K562 (cell line): ENCODE data around the gene ZNF705A. TPM values are rescaled to one million over a fixed set of nuclear protein-coding genes. Genes with fewer than 3 reads are reported as not detected.
"Not testable (repeated sequence)": the region's sequence is repeated elsewhere in the genome, so short reads cannot be mapped to it uniquely, and the experiment has no call there.

ENCODE experiments used
- ATAC-seq: fragments of 200-7000 bp; cut with Tn5 transposase; 3 replicates; pipeline ENCODE4 v1.9.1; 2020; ENCODE audit warnings: moderate library complexity
- BruUV-seq: library from RNA; stranded (reverse); fragments of 400-500 nt; replicated peaks from 2 replicates; lab custom pipeline; 2021; lab: Mats Ljungman, UMichigan
- CTCF ChIA-PET: fragments of 300-600 bp; formaldehyde crosslinking; extraction: SDS; loops from one replicate; lab custom pipeline; 2021; ENCODE audit warnings: low intra/inter-chr PET ratio; lab: Yijun Ruan, JAX
- POLR2A ChIA-PET: fragments of 300-600, 350-650 bp; sonication (Branson Sonifier 250); formaldehyde crosslinking; extraction: SDS; loops from one replicate; lab custom pipeline; 2021; ENCODE audit warnings: antibody characterized with exemption, inconsistent platforms; lab: Yijun Ruan, JAX
- DNase-seq, 4 experiments: peaks; one replicate each; pipeline versions ENCODE4 v3.0.0 to v3.0.0-alpha.2; 2011 to 2018; ENCODE audit warnings: low spot score in 3 of 4, mixed read lengths in 3 of 4; ENCODE audit errors: extremely low read depth in 1 of 4
- FAIRE-seq: peaks from 2 replicates; lab custom pipeline; 2011; peaks lifted over from hg19 to GRCh38; lab: Jason Lieb, UNC
- H2AFZ ChIP-seq: 2 replicates; pipeline ENCODE4 v1.6.0; 2011; ENCODE audit warnings: low read depth, low read length, control low read depth, inconsistent platforms
- H3K27ac ChIP-seq: fragments of 200-600 bp; 3 replicates; pipeline ENCODE4 v1.8.0; 2011; ENCODE audit warnings: low read depth, mild to moderate bottlenecking, control low read depth, inconsistent platforms, low read length, moderate library complexity, mixed read lengths; ENCODE audit errors: extremely low read depth
- H3K27me3 ChIP-seq, 2 experiments: fragments of 300-600 bp in 1 of 2; 2 replicates in 1 of 2; 3 replicates in 1 of 2; pipeline versions ENCODE4 v1.6.0 to v1.8.0; 2011; ENCODE audit warnings: inconsistent platforms in 2 of 2, low read length in 2 of 2, mild to moderate bottlenecking in 1 of 2, mixed read lengths in 1 of 2, moderate library complexity in 1 of 2; ENCODE audit not compliant: control insufficient read depth in 2 of 2, insufficient read depth in 2 of 2
- H3K36me3 ChIP-seq: fragments of 300-600 bp; 3 replicates; pipeline ENCODE4 v1.8.0; 2011; ENCODE audit warnings: mild to moderate bottlenecking, low read length, inconsistent platforms; ENCODE audit not compliant: control insufficient read depth, insufficient read depth
- H3K4me1 ChIP-seq, 2 experiments: fragments of 200-600 bp in 1 of 2; replicated peaks in 1 of 2; 2 replicates in 1 of 2; 3 replicates in 1 of 2; pipeline versions ENCODE4 v1.5.1 to v1.8.0; 2011; ENCODE audit warnings: inconsistent platforms in 2 of 2, low read length in 2 of 2, mild to moderate bottlenecking in 1 of 2, mixed read lengths in 1 of 2, moderate library complexity in 1 of 2; ENCODE audit not compliant: control insufficient read depth in 2 of 2, insufficient read depth in 2 of 2
- H3K4me2 ChIP-seq: 2 replicates; pipeline ENCODE4 v1.6.1; 2011; ENCODE audit warnings: low read length, control low read depth, inconsistent platforms, mixed read lengths; ENCODE audit not compliant: insufficient read depth
- H3K4me3 ChIP-seq: fragments of 200-600 bp; sonication (generic), shearing (Covaris generic); 2 replicates; pipeline ENCODE4 v1.5.1; 2016; ENCODE audit warnings: control low read depth, inconsistent platforms
- H3K79me2 ChIP-seq: fragments of 200-600 bp; 3 replicates; pipeline ENCODE4 v1.8.0; 2011; ENCODE audit warnings: low read length, inconsistent platforms; ENCODE audit not compliant: control insufficient read depth, insufficient read depth
- H3K9ac ChIP-seq, 2 experiments: 2 replicates each; pipeline versions ENCODE4 v1.6.0 to v1.6.1; 2011; ENCODE audit warnings: low read depth in 2 of 2, low read length in 2 of 2, control low read depth in 1 of 2, inconsistent platforms in 1 of 2, mild to moderate bottlenecking in 1 of 2, mixed read lengths in 1 of 2; ENCODE audit not compliant: insufficient read depth in 1 of 2
- H3K9me1 ChIP-seq: one replicate; pipeline ENCODE4 v1.6.0; 2011; ENCODE audit warnings: inconsistent platforms, mild to moderate bottlenecking, low read length, moderate library complexity; ENCODE audit not compliant: control insufficient read depth, insufficient read depth
- H3K9me3 ChIP-seq: replicated peaks from 2 replicates; pipeline ENCODE4 v1.5.1; 2011; ENCODE audit warnings: low read depth, low read length, inconsistent platforms; ENCODE audit not compliant: control insufficient read depth, insufficient read depth
- H4K20me1 ChIP-seq: replicated peaks from 2 replicates; pipeline ENCODE4 v1.6.1; 2011; ENCODE audit warnings: low read length, inconsistent platforms, mixed read lengths; ENCODE audit not compliant: control insufficient read depth, insufficient read depth
- EP400 ChIP-seq: fragments of 450-650 bp; IDR thresholded peaks from 2 replicates; pipeline ENCODE4 v1.6.1; 2017; ENCODE audit warnings: antibody characterized with exemption, mild to moderate bottlenecking, moderate library complexity
- FOXP1 ChIP-seq: sonication (generic); formaldehyde crosslinking; IDR thresholded peaks from 2 replicates; pipeline ENCODE4 v1.8.0; 2022; ENCODE audit warnings: mild to moderate bottlenecking, missing genetic modification reagents
- GTF2E2 ChIP-seq: fragments of 200-800 bp; sonication (Bioruptor generic); IDR thresholded peaks from 2 replicates; pipeline ENCODE4 v1.6.1; 2016; ENCODE audit warnings: missing genetic modification characterization, missing compliant biosample characterization
- HDAC3 ChIP-seq: fragments of 450-650 bp; IDR thresholded peaks from 2 replicates; pipeline ENCODE4 v1.6.1; 2018; ENCODE audit warnings: borderline replicate concordance, mild to moderate bottlenecking, moderate library complexity; ENCODE audit not compliant: partially characterized antibody
- KHSRP ChIP-seq: fragments of 450-650 bp; IDR thresholded peaks from 2 replicates; pipeline ENCODE4 v1.6.1; 2017
- MNT ChIP-seq, 2 experiments: fragments of 450-650 bp; conservative IDR thresholded peaks; 2 replicates each; pipeline ENCODE4 v1.6.1; 2017; ENCODE audit warnings: mild to moderate bottlenecking in 2 of 2, moderate library complexity in 2 of 2
- NR2C1 ChIP-seq, 2 experiments: fragments of 450-650 bp; IDR thresholded peaks; 2 replicates each; pipeline ENCODE4 v1.6.1; 2017; ENCODE audit warnings: mild to moderate bottlenecking in 2 of 2, antibody characterized with exemption in 1 of 2, inconsistent platforms in 1 of 2, missing compliant biosample characterization in 1 of 2, missing genetic modification characterization in 1 of 2
- RAD51 ChIP-seq: fragments of 450-650 bp; IDR thresholded peaks from 2 replicates; pipeline ENCODE4 v1.7.1; 2016; ENCODE audit warnings: low read depth, mild to moderate bottlenecking, borderline replicate concordance
- SAP30 ChIP-seq: fragments of 200-600 bp; sonication (generic); IDR thresholded peaks from 2 replicates; pipeline ENCODE4 v1.6.1; 2012; ENCODE audit warnings: borderline replicate concordance, low read depth, mild to moderate bottlenecking, moderate library complexity, low read length, control low read depth, inconsistent platforms; ENCODE audit not compliant: insufficient read depth, poor library complexity, severe bottlenecking
- ZBTB49 ChIP-seq: sonication (generic); formaldehyde crosslinking; IDR thresholded peaks from 2 replicates; pipeline ENCODE4 v1.8.0; 2022; ENCODE audit warnings: missing genetic modification reagents, mild to moderate bottlenecking, borderline replicate concordance
- ZBTB9 ChIP-seq: fragments of 450-650 bp; formaldehyde crosslinking; IDR thresholded peaks from 2 replicates; pipeline ENCODE4 v1.4.0; 2020; ENCODE audit warnings: mild to moderate bottlenecking, moderate library complexity
- ZNF41 ChIP-seq: fragments of 250-450 bp; sonication (Bioruptor Pico); conservative IDR thresholded peaks from 2 replicates; pipeline ENCODE4 v1.4.0; 2020; ENCODE audit warnings: mild to moderate bottlenecking
- WGBS: fragments of 100-300 bp; shearing (Covaris generic); methylation state at CpG from one replicate; pipeline ENCODE4 v1.1.6; 2016; ENCODE audit warnings: low coverage, mixed read lengths; ENCODE audit not compliant: insufficient coverage; ENCODE audit errors: missing lambda C conversion rate; 5-methylcytosine and 5-hydroxymethylcytosine counted together
- in situ Hi-C: fragments of 300-500 bp; cut with MboI; formaldehyde crosslinking; loops from 4 replicates; pipeline ENCODE4 v1.15.0; 2018; ENCODE audit warnings: inconsistent platforms, mixed read lengths
- intact Hi-C: fragments of 100-400 bp; cut with micrococcal nuclease; formaldehyde crosslinking; loops from 2 replicates; pipeline ENCODE4 v1.14.2; 2022
- polyA plus RNA-seq, 8 experiments: library from polyadenylated mRNA; depleted of rRNA in 4 of 8; stranded (reverse) in 5 of 8; unstranded in 3 of 8; fragments of >200 nt; fragmentation: Nextera tagmentation in 2 of 8; fragmentation: Illumina TruSeq in 1 of 8; extraction: Ambion mirVana in 2 of 8; extraction: Trizol in 1 of 8; gene quantifications; 2 replicates each; pipeline versions ENCODE4 v1.2.1 to v1.2.3, GENCODE V29; 2011 to 2014; ENCODE audit warnings: inconsistent platforms in 1 of 8, missing spikeins in 1 of 8
- total RNA-seq, 7 experiments: library from RNA; depleted of rRNA in 6 of 7; stranded (reverse); fragments of >200 nt in 6 of 7; fragmentation: Illumina TruSeq in 2 of 7; extraction: Trizol in 2 of 7; gene quantifications; 2 replicates each; pipeline versions ENCODE4 v1.2.1 to v1.2.3, GENCODE V29; 2011 to 2021; ENCODE audit warnings: low replicate concordance in 1 of 7

Gene ZNF705A
- total and polyA plus RNA-seq, 9 of the 15 experiments (the other 6 are each of a cell fraction or from before 2014, with no cell fraction given) = not detected

- TF ChIP-seq ZBTB49 (CRISPR knock-in tag) = no peak
- TF ChIP-seq KHSRP = no peak
- TF ChIP-seq ZNF41 (CRISPR knock-in tag) = no peak
- TF ChIP-seq HDAC3 = no peak
- no peak for TF ChIP-seq GTF2E2 (tag)
- TF ChIP-seq, all 486 proteins: peak for 0
Observed at GRCh38 chr12:8226355-8226754, 69.5 kb downstream of the ZNF705A start (continued).

GRCh38 chr12:8226992-8227731 lies 70.3 kb downstream of the ZNF705A start, which contains the start of gene FAM90A1:
Gene FAM90A1, minus strand, starts transcription at chr12:8227618. Its CDS starts 2,786 bp downstream, at chr12:8224832.
- H3K9me1 ChIP-seq; H3K9me3 ChIP-seq; ATAC-seq; H3K36me3 ChIP-seq; FAIRE-seq; H3K27ac ChIP-seq; H4K20me1 ChIP-seq; POLR2A ChIA-PET; H3K79me2 ChIP-seq; BruUV-seq; intact Hi-C loops; CTCF ChIA-PET; TF ChIP-seq NR2C1 (tag; IDR thresholded peaks at IDR 0.05): not testable (repeated sequence)
- H3K4me2 ChIP-seq = peak within 1 kb of the TSS; percentile 62
- H2AFZ ChIP-seq = peak within 1 kb of the TSS; percentile 91
- H3K9ac ChIP-seq = peak within 1 kb of the TSS; percentile 56 to 85
- WGBS = 30% methylated on average over 20 of the region's 22 CpGs
- DNase-seq = peak in 2 of 4 experiments; percentile 8 to 48
- in situ Hi-C loops = loop anchor here (5.0 kb wide), 1 partner anchor 125 kb away; no protein-coding TSS in a partner anchor
- H3K27me3 ChIP-seq = peaks cover 3 to 13% of the 10 kb centered on the region in 2 experiments; a peak in 1 of 5 replicates
- H3K4me3 ChIP-seq = peak within 1 kb of the TSS; percentile 40
- peaks cover 2 to 13% of the 10 kb centered on the region in 2 experiments; a peak in 2 of 5 replicates for H3K4me1 ChIP-seq
- peak; percentile 70; the same call in 1 of the 2 replicates for TF ChIP-seq EP400
- 0 out of 2 replicates have a peak, but pooled peaks have one; percentile 18 for TF ChIP-seq ZBTB9 (CRISPR knock-in tag)
- TF ChIP-seq FOXP1 (CRISPR knock-in tag) = 0 out of 2 replicates have a peak, but pooled peaks have one; percentile 27
- peak; percentile 64; the same call in 1 of the 2 replicates for TF ChIP-seq RAD51
- TF ChIP-seq SAP30 = peak; percentile 39
- TF ChIP-seq NR2C1 (IDR thresholded peaks at IDR 0.05) = peak; percentile 46; the same call in 1 of the 2 replicates
- peak; percentile 94 to 95 for TF ChIP-seq MNT (conservative IDR thresholded peaks at IDR 0.05)
